Trophoblast cell (in vitro differentiated cells and primary cell): ENCODE measurements around the gene CCNI2.
A peak's percentile ranks its signal among the peaks of the same experiment; 100 is the strongest.

Source experiments
- DNase-seq, 2 donors: peaks; one replicate each; pipeline ENCODE4 v3.0.0-alpha.2; 2016
- H2AFZ ChIP-seq: 2 replicates; pipeline ENCODE4 v1.6.1; 2013; ENCODE audit warnings: low read length, moderate library complexity, mild to moderate bottlenecking; ENCODE audit not compliant: insufficient read depth, poor library complexity
- H2AK5ac ChIP-seq: 2 replicates; pipeline ENCODE4 v1.6.1; 2013; ENCODE audit warnings: mild to moderate bottlenecking, low read length
- H2BK120ac ChIP-seq: 2 replicates; pipeline ENCODE4 v1.6.1; 2013; ENCODE audit warnings: low read length, mild to moderate bottlenecking, moderate library complexity; ENCODE audit not compliant: insufficient read depth, poor library complexity
- H2BK12ac ChIP-seq: 2 replicates; pipeline ENCODE4 v1.6.1; 2013; ENCODE audit warnings: mild to moderate bottlenecking, low read length, moderate library complexity
- H2BK5ac ChIP-seq: 2 replicates; pipeline ENCODE4 v1.6.1; 2013; ENCODE audit warnings: low read length, low read depth, moderate library complexity, mild to moderate bottlenecking; ENCODE audit not compliant: poor library complexity
- H3K14ac ChIP-seq: 2 replicates; pipeline ENCODE4 v1.6.1; 2013; ENCODE audit warnings: mild to moderate bottlenecking, low read length
- H3K18ac ChIP-seq: 2 replicates; pipeline ENCODE4 v1.6.1; 2013; ENCODE audit warnings: mild to moderate bottlenecking, low read length
- H3K23ac ChIP-seq: 2 replicates; pipeline ENCODE4 v1.6.1; 2013; ENCODE audit warnings: low read length
- H3K27ac ChIP-seq: 2 replicates; pipeline ENCODE4 v1.5.1; 2013; ENCODE audit warnings: low read depth, mild to moderate bottlenecking, inconsistent platforms, low read length, moderate library complexity
- H3K27me3 ChIP-seq: 2 replicates; pipeline ENCODE4 v1.6.1; 2013; ENCODE audit warnings: inconsistent platforms, mild to moderate bottlenecking, low read length, moderate library complexity; ENCODE audit not compliant: insufficient read depth
- H3K36me3 ChIP-seq, 2 experiments: 1 replicate in 1 of 2; 2 replicates in 1 of 2; pipeline ENCODE4 v1.6.1; 2013; ENCODE audit warnings: low read length in 2 of 2, mild to moderate bottlenecking in 2 of 2, moderate library complexity in 1 of 2; ENCODE audit not compliant: insufficient read depth in 2 of 2, control insufficient read depth in 1 of 2
- H3K4ac ChIP-seq: 2 replicates; pipeline ENCODE4 v1.6.1; 2013; ENCODE audit warnings: low read depth, mild to moderate bottlenecking, low read length, moderate library complexity
- H3K4me1 ChIP-seq, 2 experiments: 1 replicate in 1 of 2; 2 replicates in 1 of 2; pipeline ENCODE4 v1.6.1; 2013; ENCODE audit warnings: low read length in 2 of 2, mild to moderate bottlenecking in 2 of 2, moderate library complexity in 1 of 2; ENCODE audit not compliant: insufficient read depth in 2 of 2, control insufficient read depth in 1 of 2
- H3K4me2 ChIP-seq: 2 replicates; pipeline ENCODE4 v1.6.1; 2013; ENCODE audit warnings: inconsistent platforms, mild to moderate bottlenecking, low read length, moderate library complexity
- H3K4me3 ChIP-seq: 2 replicates; pipeline ENCODE4 v1.5.1; 2013; ENCODE audit warnings: mild to moderate bottlenecking, low read depth, low read length, inconsistent platforms
- H3K79me1 ChIP-seq: one replicate; pipeline ENCODE4 v1.6.1; 2013; ENCODE audit warnings: low read length
- H3K79me2 ChIP-seq: 2 replicates; pipeline ENCODE4 v1.6.1; 2013; ENCODE audit warnings: low read length, mild to moderate bottlenecking; ENCODE audit not compliant: control insufficient read depth, insufficient read depth, poor library complexity
- H3K9ac ChIP-seq: 2 replicates; pipeline ENCODE4 v1.6.1; 2013; ENCODE audit warnings: mild to moderate bottlenecking, low read length
- H3K9me3 ChIP-seq: 2 replicates; pipeline ENCODE4 v1.6.1; 2013; ENCODE audit warnings: low read depth, mild to moderate bottlenecking, control low read depth, inconsistent platforms, low read length; ENCODE audit not compliant: insufficient read depth
- H4K12ac ChIP-seq: 2 replicates; pipeline ENCODE4 v1.6.1; 2013; ENCODE audit warnings: low read depth, mild to moderate bottlenecking, low read length, moderate library complexity
- H4K8ac ChIP-seq: 2 replicates; pipeline ENCODE4 v1.6.1; 2013; ENCODE audit warnings: low read depth, mild to moderate bottlenecking, low read length, moderate library complexity
- H4K91ac ChIP-seq: one replicate; pipeline ENCODE4 v1.6.1; 2013; ENCODE audit warnings: low read depth, mild to moderate bottlenecking, low read length, moderate library complexity
- WGBS: extraction: QIAGEN DNeasy Blood & Tissue Kit; methylation state at CpG from one replicate; pipeline ENCODE4 v1.1.7; 2013; ENCODE audit warnings: missing lambda C conversion rate; ENCODE audit not compliant: insufficient read length, insufficient coverage; ENCODE audit errors: extremely low coverage; 5-methylcytosine and 5-hydroxymethylcytosine counted together

CCNI2 gene

GRCh38 chr5:132781029-132781428 is 33.8 kb downstream of the CCNI2 start:
- peaks cover 23% of the 10 kb centered on the region for H3K79me2 ChIP-seq
- no peaks in the 10 kb centered on the region for H3K27me3 ChIP-seq
- no peak overlapping the region for H2AFZ ChIP-seq
- no peak overlapping the region for H4K91ac ChIP-seq
- no peak overlapping the region for H3K4ac ChIP-seq
- H3K4me3 ChIP-seq, result no peak overlapping the region
- H3K79me1 ChIP-seq, result peaks cover 50% of the 10 kb centered on the region
- no peak overlapping the region for H3K14ac ChIP-seq
- no peak overlapping the region for H2BK12ac ChIP-seq
- WGBS, result no CpG with 5 or more reads among the region's 4 CpGs
- no peak overlapping the region for H2AK5ac ChIP-seq
- peaks cover 21 to 22% of the 10 kb centered on the region in 2 experiments for H3K4me1 ChIP-seq
- no peak overlapping the region for H2BK5ac ChIP-seq
- H4K12ac ChIP-seq, result no peak overlapping the region
- H3K23ac ChIP-seq, result no peak overlapping the region
- H3K9me3 ChIP-seq, result no peaks in the 10 kb centered on the region
- no peaks in the 10 kb centered on the region for H3K36me3 ChIP-seq
- no peak overlapping the region for H3K4me2 ChIP-seq
- no peak overlapping the region for H3K9ac ChIP-seq
- H4K8ac ChIP-seq, result no peak overlapping the region
- no peak overlapping the region for H3K27ac ChIP-seq
- no peak overlapping the region for H2BK120ac ChIP-seq
- no peak overlapping the region for H3K18ac ChIP-seq
- no peak for DNase-seq

- peak overlapping the region; percentile 56 for H3K18ac ChIP-seq
Observed at GRCh38 chr5:132782101-132782500, 34.9 kb downstream of the CCNI2 start.

GRCh38 chr5:132785365-132785764 is 38.1 kb downstream of the CCNI2 start:
- H3K79me1 ChIP-seq, result peaks cover 54% of the 10 kb centered on the region
- H3K4me2 ChIP-seq, result no peak overlapping the region
- H2BK5ac ChIP-seq, result peak overlapping the region; percentile 60
- peak overlapping the region; percentile 18 for H3K27ac ChIP-seq
- no peaks in the 10 kb centered on the region for H3K36me3 ChIP-seq
- no peak overlapping the region for H3K9ac ChIP-seq
- no peak overlapping the region for H3K4me3 ChIP-seq
- no peaks in the 10 kb centered on the region for H3K9me3 ChIP-seq
- no peak overlapping the region for H4K12ac ChIP-seq
- H4K91ac ChIP-seq, result peak overlapping the region; percentile 39
- H4K8ac ChIP-seq, result peak overlapping the region; percentile 49
- H2BK12ac ChIP-seq, result peak overlapping the region; percentile 56
- no CpG with 5 or more reads among the region's 5 CpGs for WGBS
- no peak overlapping the region for H3K23ac ChIP-seq
- peaks cover 8% of the 10 kb centered on the region for H3K79me2 ChIP-seq
- no peak overlapping the region for H2AK5ac ChIP-seq
- H3K18ac ChIP-seq, result no peak overlapping the region
- no peak for DNase-seq
- no peak overlapping the region for H3K4ac ChIP-seq
- no peak overlapping the region for H3K14ac ChIP-seq
- peaks cover 35 to 38% of the 10 kb centered on the region in 2 experiments for H3K4me1 ChIP-seq
- no peak overlapping the region for H2AFZ ChIP-seq
- no peaks in the 10 kb centered on the region for H3K27me3 ChIP-seq
- H2BK120ac ChIP-seq, result peak overlapping the region; percentile 65

More at GRCh38 chr5:132782101-132782500, 34.9 kb downstream of the CCNI2 start:
- H3K4me1 ChIP-seq, result peaks cover 21 to 23% of the 10 kb centered on the region in 2 experiments
- H3K23ac ChIP-seq, result no peak overlapping the region
- no peak overlapping the region for H3K9ac ChIP-seq
- no peak overlapping the region for H3K4me2 ChIP-seq
- no peaks in the 10 kb centered on the region for H3K36me3 ChIP-seq
- H2AK5ac ChIP-seq, result no peak overlapping the region
- H3K4ac ChIP-seq, result no peak overlapping the region
- peak overlapping the region; percentile 35 for H2BK120ac ChIP-seq
- H3K79me1 ChIP-seq, result peaks cover 45% of the 10 kb centered on the region
- H3K79me2 ChIP-seq, result peaks cover 12% of the 10 kb centered on the region
- H3K4me3 ChIP-seq, result no peak overlapping the region
- peak overlapping the region; percentile 61 for H2BK5ac ChIP-seq
- H2BK12ac ChIP-seq, result peak overlapping the region; percentile 43
- no peak overlapping the region for H3K14ac ChIP-seq
- H4K8ac ChIP-seq, result no peak overlapping the region
- H3K9me3 ChIP-seq, result no peaks in the 10 kb centered on the region
- DNase-seq, result no peak
- peak overlapping the region; percentile 24 for H3K27ac ChIP-seq
- WGBS, result no CpG with 5 or more reads among the region's 4 CpGs
- H4K12ac ChIP-seq, result no peak overlapping the region
- no peak overlapping the region for H2AFZ ChIP-seq
- H4K91ac ChIP-seq, result peak overlapping the region; percentile 22
- H3K27me3 ChIP-seq, result no peaks in the 10 kb centered on the region

GRCh38 chr5:132785864-132786263 is 38.6 kb downstream of the CCNI2 start:
- Histone ChIP-seq H4K12ac (no peak overlapping the region), H3K79me1 (peaks cover 54% of the 10 kb centered on the region), H3K4me3 (no peak overlapping the region), H3K27ac (peak overlapping the region; percentile 18), H3K9me3 (no peaks in the 10 kb centered on the region), H3K14ac (peak overlapping the region; percentile 51), H3K4me1 (peaks cover 35 to 38% of the 10 kb centered on the region in 2 experiments), H3K4ac (peak overlapping the region; percentile 11), H3K27me3 (no peaks in the 10 kb centered on the region), H3K36me3 (no peaks in the 10 kb centered on the region), H3K9ac (no peak overlapping the region), H3K23ac (no peak overlapping the region), H3K18ac (no peak overlapping the region), H2BK12ac (peak overlapping the region; percentile 91), H2BK120ac (peak overlapping the region; percentile 65), H4K8ac (peak overlapping the region; percentile 20), H2AFZ (no peak overlapping the region), H2BK5ac (peak overlapping the region; percentile 60), H2AK5ac (peak overlapping the region; percentile 51), H3K4me2 (no peak overlapping the region), H4K91ac (peak overlapping the region; percentile 87), H3K79me2 (peaks cover 8% of the 10 kb centered on the region)
- DNase-seq, result no peak
- no CpG with 5 or more reads among the region's 4 CpGs for WGBS
